ENCODE results near the gene SENP6.

GRCh38 chr6:75751443-75751842 is 149.8 kb downstream of the SENP6 start:
- TF ChIP-seq CTCF (IDR thresholded peaks at IDR 0.05; ENCODE audit: poor library complexity, severe bottlenecking), result no peak
- no peak for TF ChIP-seq REST (IDR thresholded peaks at IDR 0.05; ENCODE audit: borderline replicate concordance)
- TF ChIP-seq EZH2 (IDR thresholded peaks at IDR 0.05; ENCODE audit: borderline replicate concordance, insufficient read depth, low read length, poor library complexity, severe bottlenecking), result no peak
- TF ChIP-seq POLR2AphosphoS5 (IDR thresholded peaks at IDR 0.05), result no peak
- no peak for TF ChIP-seq EP300 (conservative IDR thresholded peaks at IDR 0.05; ENCODE audit: poor library complexity, severe bottlenecking)
- no peak for TF ChIP-seq RAD21 (conservative IDR thresholded peaks at IDR 0.05)
- no peak for TF ChIP-seq SMC3 (conservative IDR thresholded peaks at IDR 0.05; ENCODE audit: poor library complexity)
- TF ChIP-seq MXI1 (conservative IDR thresholded peaks at IDR 0.05; ENCODE audit: poor library complexity, severe bottlenecking), result no peak

Data from neural cell (in vitro differentiated cells).